CD4-positive, alpha-beta T cell treated with Interleukin-15 for 1 hour (primary cell): Measurements from ENCODE around the gene CT47B1.
"Not testable (repeated sequence)": the region's sequence is repeated elsewhere in the genome, so short reads cannot be mapped to it uniquely, and the experiment has no call there.

ENCODE experiments used
- DNase-seq: peaks from one replicate; pipeline ENCODE4 v3.0.0-alpha.2; 2020

Gene CT47B1

GRCh38 chrX:120875766-120876165 lies at the start of gene CT47B1:
CT47B1 (minus strand) TSS chrX:120875866; CDS start chrX:120875670, 196 bp downstream.
- DNase-seq = not testable (repeated sequence)

GRCh38 chrX:120874678-120875557 lies 748 bp downstream of the CT47B1 start:
- DNase-seq = no peak

- no peak for DNase-seq
Measured at GRCh38 chrX:120857240-120857639, 18.4 kb downstream of the CT47B1 start.

GRCh38 chrX:120840827-120841226 lies 34.8 kb downstream of the CT47B1 start:
- DNase-seq = no peak

GRCh38 chrX:120839491-120839890 lies 36.2 kb downstream of the CT47B1 start:
- DNase-seq = no peak

GRCh38 chrX:120827213-120827612 lies 48.5 kb downstream of the CT47B1 start:
- DNase-seq = not testable (repeated sequence)

GRCh38 chrX:120825146-120825545 lies 50.5 kb downstream of the CT47B1 start:
- no peak for DNase-seq

GRCh38 chrX:120824021-120824420 lies 51.6 kb downstream of the CT47B1 start:
- no peak for DNase-seq

- no peak for DNase-seq
Measured at GRCh38 chrX:120823556-120823955, 52.1 kb downstream of the CT47B1 start.
